Chondrocyte (in vitro differentiated cells): ENCODE results near the gene E2F4. TPM values are rescaled to one million over a fixed set of nuclear protein-coding genes. Genes with fewer than 3 reads are reported as not detected.

ENCODE experiments used
- DNase-seq: peaks from one replicate; pipeline ENCODE4 v3.0.0; 2021; ENCODE audit warnings: mixed read lengths, low spot score
- H3K27ac Mint-ChIP-seq: one replicate; pipeline ENCODE4 v1.8.0; 2021; ENCODE audit warnings: mild to moderate bottlenecking, moderate library complexity, mixed read lengths; ENCODE audit not compliant: unreplicated experiment
- H3K27me3 Mint-ChIP-seq: 2 replicates; pipeline ENCODE4 v1.8.0; 2021; ENCODE audit warnings: low read depth, mixed read lengths
- H3K36me3 Mint-ChIP-seq: 2 replicates; pipeline ENCODE4 v1.8.0; 2021; ENCODE audit warnings: low read depth, mixed read lengths
- H3K4me1 Mint-ChIP-seq: 2 replicates; pipeline ENCODE4 v1.8.0; 2021; ENCODE audit warnings: low read depth, mild to moderate bottlenecking, mixed read lengths
- H3K4me3 Mint-ChIP-seq: one replicate; pipeline ENCODE4 v1.8.0; 2021; ENCODE audit warnings: mild to moderate bottlenecking, moderate library complexity, mixed read lengths; ENCODE audit not compliant: unreplicated experiment
- H3K9me3 Mint-ChIP-seq: 2 replicates; pipeline ENCODE4 v1.8.0; 2021; ENCODE audit warnings: low read depth, mixed read lengths
- total RNA-seq: library from RNA; stranded (reverse); gene quantifications from 3 replicates; pipeline ENCODE4 v1.2.1, GENCODE V29; 2021
- TF ChIP-seq, protein P1 (sequence below): fragments of 200-600 bp; sonication (generic); IDR thresholded peaks from 2 replicates; pipeline ENCODE4 v1.5.0; 2021; ENCODE audit warnings: antibody characterized with exemption, mild to moderate bottlenecking, moderate library complexity

The E2F4 gene
- total RNA-seq, 1 donor from 2014 or later = 33.4 TPM

DNA sequence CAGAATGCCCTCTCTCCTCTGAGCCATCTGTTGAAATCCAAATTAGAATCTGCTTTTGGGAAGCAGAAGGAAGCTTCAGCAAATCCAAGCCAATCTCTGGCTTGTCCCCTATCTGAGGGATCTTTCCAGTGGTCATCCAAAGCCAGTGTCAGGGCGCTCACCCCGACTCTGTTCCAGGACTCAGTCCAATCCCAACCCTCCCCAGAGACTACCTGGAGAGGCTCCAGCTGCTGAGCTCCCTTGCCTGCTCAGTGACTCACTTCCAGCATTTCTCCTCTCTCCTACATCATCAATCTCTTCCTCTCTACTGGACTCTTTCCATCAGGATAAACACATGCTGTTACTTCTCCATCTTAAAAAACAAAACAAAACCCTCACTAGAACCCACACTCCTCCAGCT is 10.6 kb upstream of the E2F4 start:
- no peak overlapping the region for H3K27ac Mint-ChIP-seq
- no peaks in the 10 kb centered on the region for H3K9me3 Mint-ChIP-seq
- peaks cover 22% of the 10 kb centered on the region for H3K4me1 Mint-ChIP-seq
- H3K4me3 Mint-ChIP-seq = no peak overlapping the region
- H3K36me3 Mint-ChIP-seq = peaks cover 1% of the 10 kb centered on the region
- no peak for DNase-seq
- H3K27me3 Mint-ChIP-seq = no peaks in the 10 kb centered on the region
- TF ChIP-seq, protein P1, sequence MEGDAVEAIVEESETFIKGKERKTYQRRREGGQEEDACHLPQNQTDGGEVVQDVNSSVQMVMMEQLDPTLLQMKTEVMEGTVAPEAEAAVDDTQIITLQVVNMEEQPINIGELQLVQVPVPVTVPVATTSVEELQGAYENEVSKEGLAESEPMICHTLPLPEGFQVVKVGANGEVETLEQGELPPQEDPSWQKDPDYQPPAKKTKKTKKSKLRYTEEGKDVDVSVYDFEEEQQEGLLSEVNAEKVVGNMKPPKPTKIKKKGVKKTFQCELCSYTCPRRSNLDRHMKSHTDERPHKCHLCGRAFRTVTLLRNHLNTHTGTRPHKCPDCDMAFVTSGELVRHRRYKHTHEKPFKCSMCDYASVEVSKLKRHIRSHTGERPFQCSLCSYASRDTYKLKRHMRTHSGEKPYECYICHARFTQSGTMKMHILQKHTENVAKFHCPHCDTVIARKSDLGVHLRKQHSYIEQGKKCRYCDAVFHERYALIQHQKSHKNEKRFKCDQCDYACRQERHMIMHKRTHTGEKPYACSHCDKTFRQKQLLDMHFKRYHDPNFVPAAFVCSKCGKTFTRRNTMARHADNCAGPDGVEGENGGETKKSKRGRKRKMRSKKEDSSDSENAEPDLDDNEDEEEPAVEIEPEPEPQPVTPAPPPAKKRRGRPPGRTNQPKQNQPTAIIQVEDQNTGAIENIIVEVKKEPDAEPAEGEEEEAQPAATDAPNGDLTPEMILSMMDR = no peak

DNA sequence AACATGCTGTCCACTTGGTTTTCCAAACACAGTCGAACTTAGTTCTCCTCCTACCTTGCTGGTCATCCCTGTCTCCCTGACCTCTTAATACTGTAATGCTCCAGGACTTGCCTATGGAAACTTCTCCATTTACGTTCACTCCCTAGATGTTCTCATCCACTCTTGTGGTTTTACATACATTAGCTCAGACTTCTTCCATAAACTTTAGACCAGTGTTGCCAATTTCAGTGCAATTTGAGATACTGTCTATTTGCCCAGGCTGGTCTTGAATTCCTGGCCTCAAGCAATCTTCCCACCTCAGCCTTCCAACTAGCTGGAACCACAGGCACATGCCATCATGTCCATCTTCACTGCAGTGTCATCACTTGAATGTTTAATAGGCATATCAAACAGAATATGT is 9.7 kb upstream of the E2F4 start:
- peaks cover 1% of the 10 kb centered on the region for H3K36me3 Mint-ChIP-seq
- no peaks in the 10 kb centered on the region for H3K9me3 Mint-ChIP-seq
- no peak overlapping the region for H3K4me3 Mint-ChIP-seq
- TF ChIP-seq, protein P1 = no peak
- H3K27me3 Mint-ChIP-seq = no peaks in the 10 kb centered on the region
- H3K27ac Mint-ChIP-seq = no peak overlapping the region
- no peak for DNase-seq
- peaks cover 21% of the 10 kb centered on the region for H3K4me1 Mint-ChIP-seq

DNA sequence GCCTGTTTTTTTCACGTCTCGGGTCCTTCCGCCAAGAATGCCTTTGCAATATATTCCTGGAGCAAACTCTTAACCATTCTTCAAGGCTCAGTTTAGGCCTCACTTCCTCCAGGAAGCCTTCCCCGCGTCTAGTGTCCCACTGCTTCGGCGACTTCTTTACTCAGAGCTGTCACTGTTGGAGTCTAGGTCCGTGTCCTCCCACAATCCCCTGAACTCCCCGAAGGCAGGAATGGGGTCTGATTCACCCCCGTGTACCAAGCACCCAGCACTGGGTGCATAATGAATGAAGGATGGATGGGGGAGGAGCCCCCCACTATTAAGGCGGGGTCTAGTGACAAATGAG is 8.7 kb upstream of the E2F4 start:
- no peak overlapping the region for H3K27ac Mint-ChIP-seq
- H3K4me1 Mint-ChIP-seq = peaks cover 15% of the 10 kb centered on the region
- no peak overlapping the region for H3K4me3 Mint-ChIP-seq
- DNase-seq = no peak
- no peaks in the 10 kb centered on the region for H3K9me3 Mint-ChIP-seq
- TF ChIP-seq, protein P1 = no peak
- H3K27me3 Mint-ChIP-seq = no peaks in the 10 kb centered on the region
- peaks cover 1% of the 10 kb centered on the region for H3K36me3 Mint-ChIP-seq

DNA sequence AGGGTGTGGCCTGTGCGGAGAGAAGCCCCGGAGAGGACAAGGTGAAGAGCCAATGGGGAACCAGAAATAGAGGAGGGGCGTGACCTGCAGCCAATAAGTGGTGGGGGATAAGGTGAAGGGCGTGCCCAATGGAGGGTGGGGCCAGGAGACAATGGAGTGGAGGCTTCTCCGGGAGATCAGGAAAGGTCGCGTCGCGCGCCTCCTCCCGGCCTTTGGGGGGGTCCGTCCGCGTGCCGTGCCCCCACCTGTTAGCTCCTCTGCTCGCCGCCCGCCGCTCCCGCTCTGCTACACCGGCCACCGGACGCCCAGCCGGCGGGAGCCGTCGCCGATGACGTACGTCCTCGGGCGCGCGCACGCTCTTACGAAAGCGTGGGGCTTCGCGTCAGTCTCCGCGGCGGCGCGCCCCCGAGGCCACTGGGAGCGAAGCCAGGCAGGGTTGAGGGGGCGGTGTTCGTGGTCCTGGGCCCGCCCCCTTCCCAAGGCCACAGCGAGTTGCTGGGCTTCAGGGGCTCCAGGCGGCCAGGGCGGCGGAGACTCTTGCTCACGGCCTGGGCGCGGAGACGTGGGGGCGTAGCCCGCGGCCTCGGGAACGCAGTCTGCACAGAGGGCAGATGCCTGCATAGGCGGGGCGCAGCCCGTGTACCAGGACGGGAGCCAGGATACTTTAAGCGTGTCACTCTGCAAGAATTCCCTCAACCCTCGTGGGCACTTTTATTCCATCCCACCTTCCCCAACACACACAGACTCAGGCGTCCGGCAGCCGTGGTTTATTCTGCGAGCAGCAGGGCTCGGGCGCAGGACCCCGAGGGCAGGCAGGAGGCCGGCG is 8.1 kb upstream of the E2F4 start, which contains the start of gene MATCAP1:
Gene MATCAP1 (minus strand): TSS at position 337 of the 826 bp plus-strand sequence. CDS start 3,353 bp downstream, outside the sequence.
- H3K9me3 Mint-ChIP-seq = no peaks in the 10 kb centered on the region
- H3K27ac Mint-ChIP-seq = no peak within 1 kb of the TSS
- H3K4me1 Mint-ChIP-seq = peaks cover 11% of the 10 kb centered on the region
- H3K36me3 Mint-ChIP-seq = peaks cover 1% of the 10 kb centered on the region
- H3K27me3 Mint-ChIP-seq = no peaks in the 10 kb centered on the region
- TF ChIP-seq, protein P1 = peak; percentile 21
- peak within 1 kb of the TSS; percentile 53 for H3K4me3 Mint-ChIP-seq
- peak; percentile 96 for DNase-seq

DNA sequence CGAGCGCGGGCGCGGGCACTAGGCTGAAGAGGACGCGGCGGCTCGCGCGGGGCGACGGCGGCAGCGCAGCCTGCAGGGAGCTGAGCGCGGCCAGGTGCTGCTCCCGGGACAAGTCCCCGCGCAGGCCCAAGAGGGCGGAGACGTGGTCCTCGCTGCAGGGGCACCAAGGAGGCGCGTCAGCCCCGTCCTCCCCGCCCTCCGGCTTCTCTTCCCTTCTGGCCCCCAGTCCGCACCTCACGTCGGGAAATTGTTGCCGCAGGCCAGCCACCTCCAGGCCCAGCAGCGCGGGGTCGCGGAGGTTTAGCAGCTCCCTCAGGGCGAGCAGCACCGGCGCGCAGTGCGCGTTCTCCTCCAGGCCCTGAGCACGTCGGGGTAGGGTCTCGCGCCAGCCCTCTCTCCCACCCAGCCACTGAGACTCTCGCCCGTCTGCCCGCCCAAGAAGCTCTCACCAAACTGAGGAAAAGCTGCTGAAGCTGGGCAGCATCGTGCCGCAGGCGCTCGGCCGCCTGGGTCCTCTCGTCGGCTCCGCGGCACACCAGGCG is 7.4 kb upstream of the E2F4 start:
- no peak for DNase-seq
- H3K27ac Mint-ChIP-seq = no peak overlapping the region
- no peaks in the 10 kb centered on the region for H3K9me3 Mint-ChIP-seq
- TF ChIP-seq, protein P1 = no peak
- peak overlapping the region; percentile 53 for H3K4me3 Mint-ChIP-seq
- no peaks in the 10 kb centered on the region for H3K36me3 Mint-ChIP-seq
- peaks cover 11% of the 10 kb centered on the region for H3K4me1 Mint-ChIP-seq
- no peaks in the 10 kb centered on the region for H3K27me3 Mint-ChIP-seq
